GM23338 (cell line): ENCODE measurements around the gene DSG1.

Experiments
- EZH2phosphoT487 ChIP-seq: fragments of 200-600 bp; sonication (generic); IDR thresholded peaks from one replicate; pipeline ENCODE4 v1.8.1; 2018; ENCODE audit warnings: antibody characterized with exemption; ENCODE audit not compliant: unreplicated experiment
- TF ChIP-seq, protein P1 (sequence below), 2 experiments: fragments of 200-600 bp in 1 of 2; sonication (generic) in 1 of 2; conservative IDR thresholded peaks; 2 replicates each; pipeline versions ENCODE4 v1.5.1 to v1.6.1; 2016 to 2017; ENCODE audit warnings: antibody characterized with exemption in 2 of 2, low read depth in 2 of 2, mild to moderate bottlenecking in 2 of 2, moderate library complexity in 1 of 2

GRCh38 chr18:31364190-31364589, 46.2 kb downstream of the DSG1 start:
- TF ChIP-seq, protein P1, sequence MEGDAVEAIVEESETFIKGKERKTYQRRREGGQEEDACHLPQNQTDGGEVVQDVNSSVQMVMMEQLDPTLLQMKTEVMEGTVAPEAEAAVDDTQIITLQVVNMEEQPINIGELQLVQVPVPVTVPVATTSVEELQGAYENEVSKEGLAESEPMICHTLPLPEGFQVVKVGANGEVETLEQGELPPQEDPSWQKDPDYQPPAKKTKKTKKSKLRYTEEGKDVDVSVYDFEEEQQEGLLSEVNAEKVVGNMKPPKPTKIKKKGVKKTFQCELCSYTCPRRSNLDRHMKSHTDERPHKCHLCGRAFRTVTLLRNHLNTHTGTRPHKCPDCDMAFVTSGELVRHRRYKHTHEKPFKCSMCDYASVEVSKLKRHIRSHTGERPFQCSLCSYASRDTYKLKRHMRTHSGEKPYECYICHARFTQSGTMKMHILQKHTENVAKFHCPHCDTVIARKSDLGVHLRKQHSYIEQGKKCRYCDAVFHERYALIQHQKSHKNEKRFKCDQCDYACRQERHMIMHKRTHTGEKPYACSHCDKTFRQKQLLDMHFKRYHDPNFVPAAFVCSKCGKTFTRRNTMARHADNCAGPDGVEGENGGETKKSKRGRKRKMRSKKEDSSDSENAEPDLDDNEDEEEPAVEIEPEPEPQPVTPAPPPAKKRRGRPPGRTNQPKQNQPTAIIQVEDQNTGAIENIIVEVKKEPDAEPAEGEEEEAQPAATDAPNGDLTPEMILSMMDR (conservative IDR thresholded peaks at IDR 0.05; ENCODE audit: low read depth in 2 of 2): no peak
- TF ChIP-seq EZH2phosphoT487: no peak
